ENCODE data around the gene SLC30A1.
"Not testable (repeated sequence)": the region's sequence is repeated elsewhere in the genome, so short reads cannot be mapped to it uniquely, and the experiment has no call there.

The SLC30A1 gene

GRCh38 chr1:211578640-211579439 is at the start of gene SLC30A1:
Gene SLC30A1 (minus strand): TSS chr1:211579161. CDS start chr1:211578612, 549 bp downstream.
- DNase-seq, result peak; percentile 98

- no peak for DNase-seq
These were observed 49.5 kb upstream of the SLC30A1 start for GRCh38 chr1:211628417-211628816.

GRCh38 chr1:211627259-211627658 is 48.3 kb upstream of the SLC30A1 start:
- no peak for DNase-seq

- DNase-seq, result not testable (repeated sequence)
These were observed 46.9 kb upstream of the SLC30A1 start for GRCh38 chr1:211625866-211626265.

- DNase-seq, result no peak
These were observed 46.1 kb upstream of the SLC30A1 start for GRCh38 chr1:211625040-211625439.

- no peak for DNase-seq
These were observed 44.6 kb upstream of the SLC30A1 start for GRCh38 chr1:211623515-211623914.

GRCh38 chr1:211621447-211622198 is 42.7 kb upstream of the SLC30A1 start:
- DNase-seq, result no peak

- no peak for DNase-seq
These were observed 41.1 kb upstream of the SLC30A1 start for GRCh38 chr1:211620097-211620496.

- no peak for DNase-seq
These were observed 40.4 kb upstream of the SLC30A1 start for GRCh38 chr1:211619033-211619996.

- no peak for DNase-seq
These were observed 38.0 kb upstream of the SLC30A1 start for GRCh38 chr1:211616965-211617297.

- no peak for DNase-seq
These were observed 37.4 kb upstream of the SLC30A1 start for GRCh38 chr1:211616231-211616964.

- no peak for DNase-seq
These were observed 35.7 kb upstream of the SLC30A1 start for GRCh38 chr1:211614615-211615014.

- no peak for DNase-seq
These were observed 35.0 kb upstream of the SLC30A1 start for GRCh38 chr1:211613951-211614350.

- no peak for DNase-seq
These were observed 34.4 kb upstream of the SLC30A1 start for GRCh38 chr1:211613108-211613947.

- no peak for DNase-seq
These were observed 33.8 kb upstream of the SLC30A1 start for GRCh38 chr1:211612786-211613107.

GRCh38 chr1:211611818-211612217 is 32.9 kb upstream of the SLC30A1 start:
- no peak for DNase-seq

- no peak for DNase-seq
These were observed 32.0 kb upstream of the SLC30A1 start for GRCh38 chr1:211610779-211611556.

GRCh38 chr1:211609120-211610024 is 30.4 kb upstream of the SLC30A1 start:
- DNase-seq, result no peak

GRCh38 chr1:211607754-211608473 is 29.0 kb upstream of the SLC30A1 start:
- DNase-seq, result no peak

All from activated CD4-positive, CD25-positive, alpha-beta regulatory T cell treated with anti-CD3 and anti-CD28 coated beads, Interleukin-2, amount 50 U/mL, for 72 hours (primary cell).